H4 (cell line): ENCODE measurements around the gene DGKZ. TPM values are rescaled to one million over a fixed set of nuclear protein-coding genes. Genes with fewer than 3 reads are reported as not detected.
"Not testable (repeated sequence)": the region's sequence is repeated elsewhere in the genome, so short reads cannot be mapped to it uniquely, and the experiment has no call there.

Experiments used
- DNase-seq: peaks from one replicate; pipeline ENCODE4 v3.0.0-alpha.2; 2015; ENCODE audit warnings: low spot score
- total RNA-seq: library from RNA; depleted of rRNA; stranded (reverse); fragments of >200 nt; shearing (Covaris generic); gene quantifications from 2 replicates; pipeline ENCODE4 v1.2.3, GENCODE V29; 2014

DGKZ gene
- total RNA-seq, 1 experiment from 2014 or later = 25.3 TPM

DNA sequence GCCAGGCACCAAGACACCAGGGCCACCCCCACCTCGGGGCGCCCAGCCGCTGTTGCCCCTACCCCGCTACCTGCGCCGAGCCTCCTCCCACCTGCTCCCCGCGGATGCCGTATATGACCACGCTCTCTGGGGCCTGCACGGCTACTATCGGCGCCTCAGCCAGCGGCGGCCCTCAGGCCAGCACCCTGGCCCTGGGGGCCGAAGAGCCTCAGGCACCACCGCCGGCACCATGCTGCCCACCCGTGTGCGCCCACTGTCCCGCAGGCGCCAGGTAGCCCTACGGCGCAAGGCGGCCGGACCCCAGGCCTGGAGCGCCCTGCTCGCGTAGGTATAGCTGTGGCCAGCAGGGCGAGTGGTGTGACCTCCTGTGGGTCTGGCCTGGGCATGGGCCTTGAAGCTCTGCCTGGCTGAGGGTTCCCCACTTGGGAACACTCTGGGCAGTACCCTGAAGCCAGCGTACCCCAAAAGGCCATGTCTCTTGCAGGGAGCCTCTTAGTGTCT is 19.4 kb downstream of the DGKZ start:
- no peak for DNase-seq

DNA sequence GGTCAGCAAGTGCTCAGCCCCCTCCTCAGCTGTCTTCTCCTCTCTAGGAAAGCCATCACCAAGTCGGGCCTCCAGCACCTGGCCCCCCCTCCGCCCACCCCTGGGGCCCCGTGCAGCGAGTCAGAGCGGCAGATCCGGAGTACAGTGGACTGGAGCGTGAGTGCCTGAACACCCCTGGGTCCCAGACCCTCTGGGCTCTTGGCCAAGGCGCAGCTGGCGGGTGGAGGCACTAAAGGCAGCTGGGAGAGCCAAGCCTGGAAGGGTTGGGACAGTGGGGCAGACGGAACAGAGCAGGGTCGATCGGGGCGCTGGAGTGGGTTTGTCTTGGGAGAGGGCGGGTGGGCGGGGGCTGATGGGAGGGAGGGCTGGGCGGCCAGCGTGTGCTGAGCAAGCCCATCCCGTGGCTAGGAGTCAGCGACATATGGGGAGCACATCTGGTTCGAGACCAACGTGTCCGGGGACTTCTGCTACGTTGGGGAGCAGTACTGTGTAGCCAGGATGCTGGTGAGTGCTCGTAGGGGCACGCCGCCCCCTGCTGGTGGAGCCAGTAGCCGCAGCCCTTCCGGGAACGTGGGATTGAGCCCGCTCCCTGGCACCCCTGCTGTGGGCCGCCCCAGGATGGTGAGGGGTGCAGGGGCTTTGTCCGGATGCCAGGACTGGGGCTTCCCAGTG is 20.1 kb downstream of the DGKZ start:
- no peak for DNase-seq

DNA sequence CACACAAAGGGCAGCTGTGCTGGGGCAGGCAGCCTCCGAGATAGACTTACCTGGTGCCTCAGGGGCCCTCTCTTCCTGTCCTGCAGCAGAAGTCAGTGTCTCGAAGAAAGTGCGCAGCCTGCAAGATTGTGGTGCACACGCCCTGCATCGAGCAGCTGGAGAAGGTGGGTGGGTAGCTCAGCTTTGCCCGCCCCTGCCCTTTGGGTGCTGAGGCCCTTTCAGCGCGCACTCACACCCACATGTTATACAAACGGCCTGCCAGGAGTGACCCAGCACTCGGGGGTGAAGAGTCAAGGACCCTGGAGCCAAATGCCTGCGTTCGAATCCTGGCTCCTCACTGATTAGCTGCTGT is 20.6 kb downstream of the DGKZ start:
- no peak for DNase-seq

DNA sequence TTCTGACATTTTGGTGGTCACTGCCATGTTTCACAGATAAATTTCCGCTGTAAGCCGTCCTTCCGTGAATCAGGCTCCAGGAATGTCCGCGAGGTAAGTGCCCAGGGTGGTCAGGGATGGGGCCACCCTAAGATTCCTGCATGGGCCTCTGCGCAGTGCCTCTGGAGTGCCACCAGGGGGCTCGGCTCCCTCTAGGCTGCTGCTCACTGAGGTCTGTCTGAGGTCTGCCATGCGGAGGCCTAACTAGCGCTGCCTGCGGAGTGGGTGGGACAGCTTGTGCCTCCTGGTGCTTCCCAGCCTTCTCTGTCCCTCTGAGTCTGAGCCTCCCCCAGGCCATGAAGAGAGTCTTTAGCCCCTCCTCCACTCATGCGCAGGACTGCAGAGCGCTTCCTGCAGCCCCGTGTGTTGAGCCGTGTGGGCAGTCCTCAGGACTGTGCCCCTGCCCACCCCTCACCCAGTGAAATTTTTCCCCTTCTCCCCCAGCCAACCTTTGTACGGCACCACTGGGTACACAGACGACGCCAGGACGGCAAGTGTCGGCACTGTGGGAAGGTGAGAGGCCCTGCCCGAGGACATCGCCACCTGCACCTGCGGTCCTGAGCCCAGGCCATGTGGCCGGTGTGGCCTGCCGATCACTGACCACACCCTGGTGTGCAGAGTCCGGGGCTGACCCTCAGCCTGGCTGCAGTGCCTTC is 22.3 kb downstream of the DGKZ start:
- DNase-seq = peak; percentile 72

DNA sequence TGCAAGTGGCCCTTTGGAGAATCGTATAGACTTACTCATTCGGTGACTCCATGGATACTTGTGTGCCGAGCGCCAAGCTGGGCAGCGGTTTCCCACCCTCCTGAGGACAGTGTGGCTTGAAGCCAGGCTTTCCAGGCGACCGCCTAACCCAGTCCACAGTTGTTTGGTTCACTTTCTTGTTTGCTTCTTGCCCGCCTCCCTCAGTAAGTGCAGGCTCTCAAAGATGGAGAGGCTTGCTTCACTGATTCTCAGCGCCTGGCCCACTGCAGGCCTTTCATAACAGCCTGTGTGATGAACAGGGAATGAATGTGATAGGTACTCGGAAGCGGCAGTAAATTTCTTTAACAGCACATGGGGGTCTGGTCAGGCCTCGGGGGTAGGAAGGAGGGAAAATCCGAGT is 23.0 kb downstream of the DGKZ start:
- no peak for DNase-seq

DNA sequence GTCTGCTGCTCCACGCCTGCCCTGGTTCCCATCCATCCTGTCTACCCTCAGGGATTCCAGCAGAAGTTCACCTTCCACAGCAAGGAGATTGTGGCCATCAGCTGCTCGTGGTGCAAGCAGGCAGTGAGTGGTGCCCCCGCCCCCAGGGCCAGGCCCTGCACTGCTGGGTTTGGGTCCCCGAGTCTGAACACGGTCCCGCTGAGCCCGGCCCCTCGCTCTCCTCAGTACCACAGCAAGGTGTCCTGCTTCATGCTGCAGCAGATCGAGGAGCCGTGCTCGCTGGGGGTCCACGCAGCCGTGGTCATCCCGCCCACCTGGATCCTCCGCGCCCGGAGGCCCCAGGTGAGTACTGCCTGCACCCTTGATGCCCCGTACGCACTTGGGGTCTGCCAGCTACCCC is 24.0 kb downstream of the DGKZ start:
- not testable (repeated sequence) for DNase-seq

DNA sequence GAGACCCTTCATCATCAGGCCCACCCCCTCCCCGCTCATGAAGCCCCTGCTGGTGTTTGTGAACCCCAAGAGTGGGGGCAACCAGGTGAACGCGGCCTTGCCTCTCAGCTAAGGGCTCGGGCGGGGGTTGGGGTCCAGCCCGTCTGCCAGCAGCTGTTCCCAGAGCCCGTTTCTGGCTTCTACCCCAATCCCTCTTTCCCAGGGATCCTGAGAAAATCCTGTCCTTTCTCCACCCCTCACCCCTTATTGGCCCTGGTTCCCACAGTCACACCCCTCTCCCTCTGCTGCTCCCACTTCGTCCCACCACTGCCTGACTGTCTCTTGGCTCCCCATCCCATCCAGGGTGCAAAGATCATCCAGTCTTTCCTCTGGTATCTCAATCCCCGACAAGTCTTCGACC is 24.8 kb downstream of the DGKZ start:
- DNase-seq = no peak

DNA sequence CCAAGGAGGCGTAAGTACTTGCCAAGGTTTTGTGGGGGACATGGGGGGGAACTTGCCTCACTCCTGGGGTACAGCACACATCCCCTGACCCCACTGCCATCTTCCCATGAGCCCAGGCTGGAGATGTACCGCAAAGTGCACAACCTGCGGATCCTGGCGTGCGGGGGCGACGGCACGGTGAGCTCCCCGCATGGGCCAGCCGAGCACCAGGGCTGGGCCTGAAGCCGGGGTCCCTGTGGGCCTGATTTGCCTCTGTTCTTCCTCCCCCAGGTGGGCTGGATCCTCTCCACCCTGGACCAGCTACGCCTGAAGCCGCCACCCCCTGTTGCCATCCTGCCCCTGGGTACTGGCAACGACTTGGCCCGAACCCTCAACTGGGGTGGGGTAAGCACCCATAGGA is 25.2 kb downstream of the DGKZ start:
- not testable (repeated sequence) for DNase-seq

DNA sequence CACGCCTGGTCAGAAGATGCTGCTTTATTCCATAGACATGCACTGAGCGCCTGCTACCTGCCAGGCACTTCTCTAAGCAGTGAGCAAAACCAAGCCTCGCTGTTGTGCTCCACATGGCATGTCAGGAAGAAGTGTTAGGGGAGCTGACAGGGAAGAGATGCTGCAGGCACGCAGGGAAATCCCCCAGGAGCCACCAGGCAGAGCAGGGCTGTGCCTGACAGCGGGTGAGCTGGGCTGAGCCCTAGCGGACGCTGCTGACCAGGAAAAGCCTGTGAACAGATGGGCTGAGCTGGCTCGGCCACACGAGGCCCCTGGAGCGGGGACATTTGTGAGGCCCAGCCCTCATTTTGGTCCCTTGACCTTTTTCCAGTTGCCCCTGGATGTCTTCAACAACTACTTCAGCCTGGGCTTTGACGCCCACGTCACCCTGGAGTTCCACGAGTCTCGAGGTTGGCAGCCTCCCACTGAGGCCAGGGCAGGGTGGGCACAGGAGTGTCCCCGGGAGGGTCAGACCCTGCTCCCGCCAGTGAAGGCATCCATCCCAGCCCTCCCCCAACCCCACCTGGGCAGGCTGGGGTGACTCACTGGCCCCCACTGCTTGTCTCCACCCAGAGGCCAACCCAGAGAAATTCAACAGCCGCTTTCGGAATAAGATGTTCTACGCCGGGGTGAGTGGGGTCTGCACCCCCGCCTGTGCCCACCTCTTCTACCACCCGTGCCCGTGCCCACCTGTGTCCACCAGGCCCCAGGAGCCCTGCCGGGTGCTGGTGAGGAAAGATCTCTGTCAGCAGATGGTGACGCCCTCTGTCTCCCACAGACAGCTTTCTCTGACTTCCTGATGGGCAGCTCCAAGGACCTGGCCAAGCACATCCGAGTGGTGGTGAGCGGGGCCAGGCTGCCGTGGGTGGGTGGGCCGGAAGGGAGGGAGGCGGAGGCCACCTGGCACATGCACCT is 26.8 kb downstream of the DGKZ start:
- DNase-seq = no peak

DNA sequence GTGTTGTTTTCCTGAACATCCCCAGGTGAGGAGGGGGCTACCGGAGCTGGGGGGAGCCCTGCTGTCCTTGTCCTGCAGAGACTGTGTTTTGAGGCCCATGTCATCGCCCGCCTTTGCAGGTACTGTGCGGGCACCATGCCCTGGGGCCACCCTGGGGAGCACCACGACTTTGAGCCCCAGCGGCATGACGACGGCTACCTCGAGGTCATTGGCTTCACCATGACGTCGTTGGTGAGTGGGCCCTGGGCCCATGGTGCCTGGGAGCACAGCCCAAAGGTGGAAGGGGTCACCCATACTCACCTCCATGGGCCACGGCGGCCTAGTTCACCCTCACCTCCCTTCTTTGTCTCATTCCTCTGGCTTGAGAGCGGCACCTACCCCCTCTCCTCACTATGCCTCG is 27.6 kb downstream of the DGKZ start:
- DNase-seq = no peak

DNA sequence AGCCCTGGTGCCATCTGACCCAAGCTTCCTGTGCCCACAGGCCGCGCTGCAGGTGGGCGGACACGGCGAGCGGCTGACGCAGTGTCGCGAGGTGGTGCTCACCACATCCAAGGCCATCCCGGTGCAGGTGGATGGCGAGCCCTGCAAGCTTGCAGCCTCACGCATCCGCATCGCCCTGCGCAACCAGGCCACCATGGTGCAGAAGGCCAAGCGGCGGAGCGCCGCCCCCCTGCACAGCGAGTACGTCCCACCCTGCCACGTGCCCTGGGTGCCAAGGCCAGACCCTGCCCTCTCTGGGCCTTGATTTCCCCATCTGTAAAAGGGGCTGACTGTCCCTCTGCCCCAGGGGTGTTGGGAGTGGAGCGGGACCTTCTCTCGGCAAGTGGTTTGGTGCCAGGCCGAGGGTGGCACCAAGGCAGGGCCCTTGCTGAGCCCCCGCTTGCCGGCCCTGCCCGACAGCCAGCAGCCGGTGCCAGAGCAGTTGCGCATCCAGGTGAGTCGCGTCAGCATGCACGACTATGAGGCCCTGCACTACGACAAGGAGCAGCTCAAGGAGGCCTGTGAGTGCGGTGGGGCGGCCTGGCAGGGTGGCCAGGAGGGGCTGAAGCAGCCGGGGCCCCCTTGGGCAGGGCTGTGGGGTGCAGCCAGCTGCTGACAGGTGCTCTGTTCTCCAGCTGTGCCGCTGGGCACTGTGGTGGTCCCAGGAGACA is 28.3 kb downstream of the DGKZ start:
- no peak for DNase-seq

DNA sequence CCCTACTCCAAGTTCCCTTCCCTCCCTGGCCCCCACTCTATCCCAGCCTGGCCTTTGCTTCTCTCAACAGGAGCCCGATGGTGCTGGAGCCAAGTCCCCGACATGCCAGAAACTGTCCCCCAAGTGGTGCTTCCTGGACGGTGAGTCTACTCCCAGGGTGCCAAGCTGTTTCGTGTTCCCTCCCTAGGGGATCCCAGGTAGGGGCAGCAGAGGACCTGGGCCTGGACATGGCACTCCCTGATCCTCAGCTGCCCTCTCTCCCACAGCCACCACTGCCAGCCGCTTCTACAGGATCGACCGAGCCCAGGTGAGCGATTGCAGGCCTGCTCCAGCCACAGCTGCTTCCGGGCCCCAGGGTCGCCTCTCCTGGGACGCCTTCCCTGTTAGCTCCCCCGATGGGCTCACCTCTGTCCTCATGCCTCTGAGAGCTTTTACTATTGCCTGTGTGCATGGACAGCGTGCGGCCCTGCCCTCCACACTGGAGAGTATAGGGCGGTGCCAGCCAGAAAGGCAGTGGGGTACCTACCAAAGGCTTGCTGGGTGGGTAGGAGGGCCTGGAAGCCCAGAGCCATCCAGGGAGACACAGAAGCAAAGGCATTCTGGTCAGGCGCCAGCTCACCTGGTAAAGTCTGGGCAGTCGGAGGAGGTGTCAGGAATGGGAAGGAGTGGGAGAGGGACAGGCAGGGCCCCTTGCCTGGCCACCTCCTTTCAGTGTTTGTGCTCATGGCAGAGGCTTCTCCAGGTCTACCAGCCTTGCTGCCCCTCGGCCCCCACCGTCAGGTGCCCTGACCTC is 29.2 kb downstream of the DGKZ start:
- no peak for DNase-seq

DNA sequence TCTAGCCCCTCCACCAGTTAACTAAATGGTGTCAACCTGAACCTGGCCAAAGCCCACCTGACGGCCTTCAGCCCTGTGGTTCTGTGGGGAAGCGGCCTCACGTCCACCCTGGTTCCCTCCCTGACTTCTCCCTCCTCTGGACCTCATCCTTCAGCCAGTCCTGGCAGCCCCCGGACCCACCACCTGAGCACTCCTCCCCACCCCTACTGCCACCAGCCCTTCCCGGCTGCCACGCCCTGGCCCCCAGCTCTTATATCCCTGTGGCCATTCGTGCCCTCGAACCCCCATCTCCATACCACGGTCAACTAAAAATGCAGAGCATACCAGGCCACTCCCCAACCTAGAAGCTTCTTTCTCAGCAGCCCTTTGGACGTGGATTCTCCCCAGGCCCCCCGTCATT is 30.0 kb downstream of the DGKZ start:
- no peak for DNase-seq

DNA sequence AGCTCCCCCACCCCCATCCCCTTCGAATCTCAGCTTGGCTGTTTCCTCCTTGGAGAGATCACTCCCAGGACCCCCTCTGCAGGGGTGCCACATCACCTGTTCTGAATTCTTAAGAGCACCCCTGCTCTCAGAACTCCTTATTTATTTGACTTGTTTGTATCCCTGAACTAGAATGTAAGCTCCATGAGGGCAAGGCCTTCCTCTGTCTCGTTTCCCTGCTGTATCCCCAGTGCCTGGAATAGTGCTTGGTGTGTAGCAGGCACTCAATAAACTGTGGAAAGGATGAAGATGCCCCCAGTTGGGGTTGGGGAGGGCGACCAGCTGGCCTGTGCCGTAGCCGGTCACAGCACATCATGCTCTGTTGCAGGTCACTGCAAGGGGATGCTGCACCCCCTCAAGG is 30.6 kb downstream of the DGKZ start:
- DNase-seq = no peak

DNA sequence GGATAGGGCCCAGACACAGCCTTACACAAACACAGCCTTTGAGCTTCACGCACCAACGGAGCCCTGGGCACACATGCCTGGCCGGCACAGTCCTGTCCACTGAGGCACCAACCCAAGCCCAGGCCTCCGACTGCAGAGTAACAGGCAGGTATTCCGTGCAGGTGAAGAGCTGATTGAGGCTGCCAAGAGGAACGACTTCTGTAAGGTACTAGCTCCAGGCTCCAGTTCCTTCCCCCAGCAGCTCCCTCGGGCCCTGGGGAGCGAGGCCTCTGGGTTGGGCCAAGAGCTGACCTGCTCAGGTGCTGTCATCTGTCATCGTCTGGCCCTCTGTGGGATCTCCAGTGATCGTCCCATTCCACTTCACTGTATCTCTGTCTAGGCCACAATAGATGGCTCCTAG is 31.0 kb downstream of the DGKZ start:
- DNase-seq = no peak

DNA sequence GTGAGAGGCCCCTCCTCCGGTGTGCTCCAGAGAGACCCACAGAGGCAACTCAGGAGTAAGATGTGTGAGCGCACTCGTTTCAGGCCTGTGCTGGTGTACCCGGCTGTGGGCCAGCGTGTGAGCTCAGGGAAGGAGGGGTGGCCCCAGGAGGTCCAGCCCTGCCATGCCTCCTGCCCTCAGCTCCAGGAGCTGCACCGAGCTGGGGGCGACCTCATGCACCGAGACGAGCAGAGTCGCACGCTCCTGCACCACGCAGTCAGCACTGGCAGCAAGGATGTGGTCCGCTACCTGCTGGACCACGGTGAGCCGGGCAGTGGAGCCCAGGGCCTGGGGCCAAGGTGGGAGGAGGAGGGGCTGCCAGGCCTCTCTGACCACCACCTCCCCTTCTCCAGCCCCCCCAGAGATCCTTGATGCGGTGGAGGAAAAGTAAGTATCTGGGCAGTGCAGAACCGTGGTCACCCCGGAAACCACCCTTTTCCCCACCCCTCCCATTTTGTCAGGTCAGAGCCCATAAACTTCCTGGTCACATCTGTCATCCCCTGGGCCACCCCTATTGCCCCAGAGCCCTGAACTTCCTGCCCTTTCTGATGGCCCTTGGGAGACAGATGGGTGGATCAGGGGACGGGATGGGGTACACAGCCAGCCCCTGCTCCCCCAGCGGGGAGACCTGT is 31.7 kb downstream of the DGKZ start:
- DNase-seq = no peak

DNA sequence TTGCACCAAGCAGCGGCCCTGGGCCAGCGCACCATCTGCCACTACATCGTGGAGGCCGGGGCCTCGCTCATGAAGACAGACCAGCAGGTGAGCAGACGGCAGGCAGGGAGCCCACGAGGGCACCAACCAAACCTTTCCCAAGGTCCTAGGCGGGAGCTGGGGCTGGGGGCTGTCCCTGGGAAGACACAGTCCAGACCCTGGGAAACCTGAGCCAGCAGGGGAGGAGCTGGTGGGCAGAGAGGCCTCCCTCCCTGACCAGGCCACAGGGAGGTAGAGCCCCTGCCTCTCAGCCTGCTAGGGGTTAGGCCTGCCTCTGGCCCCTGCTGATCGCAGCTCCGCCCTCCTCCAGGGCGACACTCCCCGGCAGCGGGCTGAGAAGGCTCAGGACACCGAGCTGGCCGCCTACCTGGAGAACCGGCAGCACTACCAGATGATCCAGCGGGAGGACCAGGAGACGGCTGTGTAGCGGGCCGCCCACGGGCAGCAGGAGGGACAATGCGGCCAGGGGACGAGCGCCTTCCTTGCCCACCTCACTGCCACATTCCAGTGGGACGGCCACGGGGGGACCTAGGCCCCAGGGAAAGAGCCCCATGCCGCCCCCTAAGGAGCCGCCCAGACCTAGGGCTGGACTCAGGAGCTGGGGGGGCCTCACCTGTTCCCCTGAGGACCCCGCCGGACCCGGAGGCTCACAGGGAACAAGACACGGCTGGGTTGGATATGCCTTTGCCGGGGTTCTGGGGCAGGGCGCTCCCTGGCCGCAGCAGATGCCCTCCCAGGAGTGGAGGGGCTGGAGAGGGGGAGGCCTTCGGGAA is 32.4 kb downstream of the DGKZ start:
- DNase-seq = not testable (repeated sequence)

DNA sequence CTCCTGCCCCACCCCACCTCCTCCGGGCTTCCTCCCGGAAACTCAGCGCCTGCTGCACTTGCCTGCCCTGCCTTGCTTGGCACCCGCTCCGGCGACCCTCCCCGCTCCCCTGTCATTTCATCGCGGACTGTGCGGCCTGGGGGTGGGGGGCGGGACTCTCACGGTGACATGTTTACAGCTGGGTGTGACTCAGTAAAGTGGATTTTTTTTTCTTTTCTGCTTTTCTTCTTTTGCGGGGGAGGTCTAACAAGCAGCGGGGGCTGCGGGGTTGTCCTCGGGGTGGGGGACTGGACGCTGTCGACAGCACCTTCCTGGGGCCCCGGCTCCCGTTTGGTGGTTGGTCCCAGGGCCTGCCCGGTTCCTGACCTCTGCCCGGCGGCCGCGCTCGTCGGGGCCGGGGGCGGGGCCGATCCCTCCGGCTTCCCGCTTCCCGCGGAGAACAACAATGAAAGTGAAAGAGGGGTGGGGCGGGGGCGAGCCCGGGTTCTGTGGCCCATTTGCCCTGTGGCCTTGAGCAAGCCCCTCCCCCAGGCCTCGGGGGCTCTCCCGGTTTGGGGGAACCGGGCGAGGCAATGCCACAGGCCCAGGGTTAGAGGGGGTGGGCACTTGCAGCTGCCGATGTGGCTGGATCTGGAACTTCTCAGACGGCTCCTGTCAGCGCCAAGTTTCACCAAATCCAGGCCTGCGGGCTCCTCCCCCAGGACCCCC is 33.2 kb downstream of the DGKZ start:
- DNase-seq = peak; percentile 60
